IMR-90 (cell line): Measurements from ENCODE around the gene MYOF.

ENCODE experiments used
- FOS ChIP-seq: fragments of 150-350 bp; IDR thresholded peaks from 2 replicates; pipeline ENCODE4 v1.6.1; 2016; ENCODE audit warnings: low read depth, low read length
- POLR2A ChIP-seq: IDR thresholded peaks from 2 replicates; pipeline ENCODE4 v1.6.1; 2012; ENCODE audit warnings: mild to moderate bottlenecking, low read depth, low read length
- RCOR1 ChIP-seq: IDR thresholded peaks from 2 replicates; pipeline ENCODE4 v1.6.1; 2012; ENCODE audit warnings: mild to moderate bottlenecking, low read length, improper control_type of control experiment; ENCODE audit not compliant: insufficient replicate concordance
- TF ChIP-seq, protein P1 (sequence below): conservative IDR thresholded peaks from 2 replicates; pipeline ENCODE4 v1.5.1; 2012; ENCODE audit warnings: mild to moderate bottlenecking, low read depth, low read length, improper control_type of control experiment

DNA sequence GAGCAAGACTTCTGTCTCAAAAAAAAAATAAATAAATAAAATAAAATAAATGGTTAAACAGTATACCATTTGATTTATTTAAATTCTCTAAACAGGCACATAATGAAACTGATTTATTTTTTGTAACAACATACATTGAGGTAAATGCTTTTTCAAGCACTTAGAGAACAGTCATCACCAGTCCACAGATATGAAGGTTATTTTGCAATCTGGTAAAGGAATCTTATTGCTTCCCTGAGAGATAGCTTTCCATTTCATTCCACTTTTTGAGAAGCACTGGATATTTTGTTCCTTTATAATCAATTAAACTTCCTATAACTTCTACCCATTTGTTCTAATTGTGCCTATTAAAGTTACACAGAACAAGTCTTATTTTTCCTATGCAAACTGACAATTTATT, 19.5 kb upstream of the MYOF start:
- TF ChIP-seq, protein P1, sequence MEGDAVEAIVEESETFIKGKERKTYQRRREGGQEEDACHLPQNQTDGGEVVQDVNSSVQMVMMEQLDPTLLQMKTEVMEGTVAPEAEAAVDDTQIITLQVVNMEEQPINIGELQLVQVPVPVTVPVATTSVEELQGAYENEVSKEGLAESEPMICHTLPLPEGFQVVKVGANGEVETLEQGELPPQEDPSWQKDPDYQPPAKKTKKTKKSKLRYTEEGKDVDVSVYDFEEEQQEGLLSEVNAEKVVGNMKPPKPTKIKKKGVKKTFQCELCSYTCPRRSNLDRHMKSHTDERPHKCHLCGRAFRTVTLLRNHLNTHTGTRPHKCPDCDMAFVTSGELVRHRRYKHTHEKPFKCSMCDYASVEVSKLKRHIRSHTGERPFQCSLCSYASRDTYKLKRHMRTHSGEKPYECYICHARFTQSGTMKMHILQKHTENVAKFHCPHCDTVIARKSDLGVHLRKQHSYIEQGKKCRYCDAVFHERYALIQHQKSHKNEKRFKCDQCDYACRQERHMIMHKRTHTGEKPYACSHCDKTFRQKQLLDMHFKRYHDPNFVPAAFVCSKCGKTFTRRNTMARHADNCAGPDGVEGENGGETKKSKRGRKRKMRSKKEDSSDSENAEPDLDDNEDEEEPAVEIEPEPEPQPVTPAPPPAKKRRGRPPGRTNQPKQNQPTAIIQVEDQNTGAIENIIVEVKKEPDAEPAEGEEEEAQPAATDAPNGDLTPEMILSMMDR: no peak
- TF ChIP-seq POLR2A: no peak
- no peak for TF ChIP-seq FOS
- TF ChIP-seq RCOR1: no peak
